Right lobe of liver (tissue), 6 donors: Measurements from ENCODE around the gene UNC5B. TPM values are rescaled to one million over a fixed set of nuclear protein-coding genes. Genes with fewer than 3 reads are reported as not detected.

Experiments used
- ATAC-seq, 4 donors: fragments of 200-7000 bp; cut with Tn5 transposase; one replicate each; pipeline ENCODE4 v1.9.1; 2020; ENCODE audit warnings: mild to moderate bottlenecking in 4 of 4, moderate library complexity in 4 of 4
- DNase-seq, 3 donors: peaks; one replicate each; pipeline ENCODE4 v3.0.0-alpha.2; 2020
- H3K27ac ChIP-seq, 3 donors: fragments of 200-600 bp; one replicate each; pipeline ENCODE4 v1.8.0; 2022
- H3K27me3 ChIP-seq, 2 donors: fragments of 200-600 bp; one replicate each; pipeline ENCODE4 v1.8.0; 2022
- H3K36me3 ChIP-seq, 4 donors: fragments of 200-600 bp; sonication (generic) in 1 of 4; one replicate each; pipeline versions ENCODE4 v1.5.1 to v1.8.0; 2017 to 2022; ENCODE audit warnings: control low read depth in 1 of 4
- H3K4me1 ChIP-seq, 4 donors: fragments of 200-600 bp; sonication (generic) in 1 of 4; one replicate each; pipeline versions ENCODE4 v1.5.1 to v1.8.0; 2017 to 2022; ENCODE audit warnings: control low read depth in 1 of 4
- H3K4me3 ChIP-seq, 3 donors: fragments of 200-600 bp; one replicate each; pipeline ENCODE4 v1.8.0; 2022
- H3K9me3 ChIP-seq, 4 donors: fragments of 200-600 bp; sonication (generic) in 1 of 4; one replicate each; pipeline versions ENCODE4 v1.5.1 to v1.8.0; 2017 to 2022; ENCODE audit warnings: control low read depth in 1 of 4
- POLR2A ChIP-seq: fragments of 450-650 bp; IDR thresholded peaks from one replicate; pipeline ENCODE4 v1.6.1; 2017; ENCODE audit warnings: antibody characterized with exemption, mild to moderate bottlenecking
- WGBS: methylation state at CpG from one replicate; pipeline ENCODE4 v1.1.6; 2018; ENCODE audit warnings: low coverage, low lambda C conversion rate; ENCODE audit not compliant: insufficient coverage; ENCODE audit errors: missing lambda C conversion rate; 5-methylcytosine and 5-hydroxymethylcytosine counted together
- intact Hi-C, 2 donors: fragments of 100-400 bp; cut with DNase I; formaldehyde crosslinking; loops; one replicate each; pipeline versions ENCODE4 v1.11.2 to v1.14.1; 2022
- total RNA-seq, 6 experiments: library from RNA; depleted of rRNA in 2 of 6; stranded (reverse); fragments of >200 nt in 2 of 6; fragmentation: NEBNext Ultra II Directional in 3 of 6; extraction: Animal tissue kit (Norgen Biotek cat#: 25700) in 3 of 6; gene quantifications; one replicate each; pipeline versions ENCODE4 v1.1.0 to v1.2.4, GENCODE V29; 2016 to 2023
- TF ChIP-seq, protein P1 (sequence below), 4 donors: fragments of 200-600 bp in 3 of 4; fragments of 450-650 bp in 1 of 4; IDR thresholded peaks; one replicate each; pipeline versions ENCODE4 v1.5.1 to v1.8.0; 2016 to 2022; ENCODE audit warnings: antibody characterized with exemption in 4 of 4, mild to moderate bottlenecking in 2 of 4
- donor health status: DM: no; HTN: yes; CAD: no.
- donor health status: DM: no; HTN: no; CAD: no.
- donor health status: DM: no; HTN: no; CAD: no.
- donor health status: DM: no; HTN: yes; CAD: no.
- donor health status: DM: no; HTN: yes; CAD: no.

UNC5B gene
- total RNA-seq, 6 experiments from 2014 or later = 1.0 to 6.2 (median 2.1) TPM

- DNase-seq = no peak
- Histone ChIP-seq H3K27ac (no peak overlapping the region), H3K9me3 (no peaks in the 10 kb centered on the region), H3K4me1 (no peaks in the 10 kb centered on the region), H3K36me3 (no peaks in the 10 kb centered on the region), H3K4me3 (no peak overlapping the region), H3K27me3 (no peaks in the 10 kb centered on the region)
- intact Hi-C loops = no loop called here
- no peak for TF ChIP-seq POLR2A
- TF ChIP-seq, protein P1, sequence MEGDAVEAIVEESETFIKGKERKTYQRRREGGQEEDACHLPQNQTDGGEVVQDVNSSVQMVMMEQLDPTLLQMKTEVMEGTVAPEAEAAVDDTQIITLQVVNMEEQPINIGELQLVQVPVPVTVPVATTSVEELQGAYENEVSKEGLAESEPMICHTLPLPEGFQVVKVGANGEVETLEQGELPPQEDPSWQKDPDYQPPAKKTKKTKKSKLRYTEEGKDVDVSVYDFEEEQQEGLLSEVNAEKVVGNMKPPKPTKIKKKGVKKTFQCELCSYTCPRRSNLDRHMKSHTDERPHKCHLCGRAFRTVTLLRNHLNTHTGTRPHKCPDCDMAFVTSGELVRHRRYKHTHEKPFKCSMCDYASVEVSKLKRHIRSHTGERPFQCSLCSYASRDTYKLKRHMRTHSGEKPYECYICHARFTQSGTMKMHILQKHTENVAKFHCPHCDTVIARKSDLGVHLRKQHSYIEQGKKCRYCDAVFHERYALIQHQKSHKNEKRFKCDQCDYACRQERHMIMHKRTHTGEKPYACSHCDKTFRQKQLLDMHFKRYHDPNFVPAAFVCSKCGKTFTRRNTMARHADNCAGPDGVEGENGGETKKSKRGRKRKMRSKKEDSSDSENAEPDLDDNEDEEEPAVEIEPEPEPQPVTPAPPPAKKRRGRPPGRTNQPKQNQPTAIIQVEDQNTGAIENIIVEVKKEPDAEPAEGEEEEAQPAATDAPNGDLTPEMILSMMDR (IDR thresholded peaks at IDR 0.05) = no peak
- ATAC-seq = no peak
- WGBS = 61% methylated on average over 4 of the region's 8 CpGs
Measured at GRCh38 chr10:71256661-71257318, 44.4 kb downstream of the UNC5B start.

DNA sequence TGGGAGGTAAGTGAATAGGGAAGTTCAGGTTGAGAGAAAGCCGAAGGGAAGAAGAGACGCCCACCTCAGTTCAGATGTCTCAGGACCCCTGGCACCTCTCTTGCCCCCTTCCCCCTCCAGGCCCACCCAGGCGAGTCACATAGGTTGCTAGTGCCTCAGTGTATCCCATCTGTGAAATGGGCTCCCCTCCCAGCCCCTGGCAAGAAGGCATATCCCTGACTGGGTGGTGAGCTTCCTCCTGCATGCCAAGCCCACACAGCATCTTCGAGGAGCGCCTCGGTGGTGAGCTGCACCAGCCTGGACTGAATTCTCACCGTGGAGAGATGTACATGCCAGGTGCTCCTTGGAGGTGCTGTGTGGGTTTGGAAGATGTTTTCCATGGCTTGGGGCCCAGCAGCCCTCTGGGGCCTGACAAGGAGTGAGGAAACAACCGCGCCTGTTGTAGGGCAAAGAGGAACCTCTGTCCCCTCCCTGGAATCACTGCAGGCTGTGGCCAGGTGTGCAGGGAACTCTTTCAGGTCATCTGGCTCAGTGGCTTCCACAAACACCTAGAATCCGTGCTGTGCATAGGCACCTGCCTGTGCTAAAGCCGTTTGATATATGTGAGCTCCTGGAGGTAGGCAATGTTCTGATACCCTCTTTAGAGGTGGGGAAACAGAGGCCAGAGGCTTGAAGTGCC is 45.1 kb downstream of the UNC5B start:
- no peak for ATAC-seq
- H3K4me1 ChIP-seq = no peaks in the 10 kb centered on the region
- H3K27ac ChIP-seq = no peak overlapping the region

DNA sequence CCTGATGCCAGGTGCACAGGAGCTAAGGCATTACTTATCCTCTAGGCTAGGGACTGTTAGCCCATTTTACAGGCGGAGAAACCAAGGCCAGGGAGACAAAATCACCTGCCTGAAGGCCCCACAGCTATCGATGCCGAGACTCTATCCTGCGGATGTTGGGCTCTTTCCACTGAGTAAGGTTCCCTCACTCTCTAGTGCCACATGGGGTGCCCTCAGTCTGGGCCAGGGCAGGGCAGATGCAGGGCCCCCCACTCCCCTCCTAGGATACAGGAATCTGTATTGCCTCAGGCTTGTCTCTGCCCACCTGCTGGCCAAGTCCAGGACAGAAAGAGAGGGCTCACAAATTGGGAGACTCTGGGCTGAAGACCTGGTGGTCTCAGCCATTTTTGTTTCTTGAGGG is 45.7 kb downstream of the UNC5B start:
- Histone ChIP-seq H3K36me3 (no peaks in the 10 kb centered on the region), H3K4me3 (no peak overlapping the region), H3K27ac (no peak overlapping the region), H3K4me1 (no peaks in the 10 kb centered on the region), H3K9me3 (no peaks in the 10 kb centered on the region), H3K27me3 (no peaks in the 10 kb centered on the region)
- intact Hi-C loops = no loop called here
- DNase-seq (no peak), ATAC-seq (no peak)
- WGBS = no CpG with 5 or more reads among the region's 4 CpGs
- TF ChIP-seq POLR2A = no peak
- TF ChIP-seq, protein P1 (IDR thresholded peaks at IDR 0.05) = no peak

More for the DNA sequence above, 45.1 kb downstream of the UNC5B start:
- Histone ChIP-seq H3K36me3 (no peaks in the 10 kb centered on the region), H3K27me3 (no peaks in the 10 kb centered on the region), H3K9me3 (no peaks in the 10 kb centered on the region), H3K4me3 (no peak overlapping the region)
- intact Hi-C loops = no loop called here
- no peak for TF ChIP-seq POLR2A
- TF ChIP-seq, protein P1 (IDR thresholded peaks at IDR 0.05) = no peak
- no peak for DNase-seq
- 63% methylated on average over 2 of the region's 11 CpGs for WGBS

DNA sequence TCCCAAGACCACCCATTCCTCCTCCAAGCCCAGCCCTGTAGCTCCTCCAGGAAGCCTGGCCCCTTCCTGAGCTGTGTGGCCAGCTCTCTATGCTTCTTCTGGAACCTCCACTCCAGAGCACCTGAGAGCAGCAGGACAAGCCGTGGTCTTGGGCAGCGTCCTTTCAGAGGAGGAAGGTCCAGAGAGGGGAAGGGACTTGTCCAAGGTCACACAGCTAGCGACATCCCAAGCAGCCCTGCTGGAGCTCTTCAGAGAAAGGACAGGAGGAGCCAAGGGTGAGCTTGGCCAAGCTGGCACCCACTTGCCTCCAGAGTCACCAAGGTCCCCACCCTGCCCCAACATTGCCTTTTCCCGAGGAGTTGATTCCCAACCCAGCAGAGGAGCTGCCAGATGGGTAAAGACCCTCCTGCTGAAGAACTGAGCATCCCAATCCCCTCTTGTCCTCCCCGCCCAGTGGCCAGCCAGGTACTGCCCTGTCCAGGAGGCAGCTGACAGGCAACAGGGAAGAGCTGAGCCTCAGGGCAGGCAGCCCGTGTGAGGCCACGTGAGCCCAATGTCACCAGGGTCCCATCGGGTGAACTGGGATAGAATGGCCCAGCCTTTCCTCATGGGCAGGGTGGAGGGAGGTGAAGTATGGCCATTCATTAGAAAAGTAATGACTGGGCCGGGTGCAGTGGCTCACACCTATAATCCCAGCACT is 46.2 kb downstream of the UNC5B start:
- Histone ChIP-seq H3K9me3 (no peaks in the 10 kb centered on the region), H3K36me3 (no peaks in the 10 kb centered on the region), H3K4me1 (no peaks in the 10 kb centered on the region), H3K27me3 (no peaks in the 10 kb centered on the region), H3K27ac (no peak overlapping the region), H3K4me3 (no peak overlapping the region)
- DNase-seq (no peak), ATAC-seq (no peak)
- intact Hi-C loops = no loop called here
- 90% methylated on average over 3 of the region's 9 CpGs for WGBS
- TF ChIP-seq, protein P1 (IDR thresholded peaks at IDR 0.05) = no peak
- TF ChIP-seq POLR2A = no peak
